Esophagus muscularis mucosa (tissue), 4 donors: Measurements from ENCODE around the gene GRK2. TPM values are rescaled to one million over a fixed set of nuclear protein-coding genes. Genes with fewer than 3 reads are reported as not detected.

Experiments
- DNase-seq: peaks from one replicate; pipeline ENCODE4 v3.0.0-alpha.2; 2017; ENCODE audit errors: extremely low spot score
- H3K27ac ChIP-seq, 4 donors: fragments of 200-600 bp; sonication (generic); replicated peaks in 1 of 4; 1 replicate in 3 of 4; 2 replicates in 1 of 4; pipeline ENCODE4 v1.5.1; 2016 to 2019; ENCODE audit warnings: mild to moderate bottlenecking in 1 of 4
- H3K27me3 ChIP-seq, 4 donors: fragments of 200-600 bp; sonication (generic); one replicate each; pipeline versions ENCODE4 v1.5.1 to v1.6.0; 2016 to 2019
- H3K36me3 ChIP-seq, 4 donors: fragments of 200-600 bp; sonication (generic); one replicate each; pipeline ENCODE4 v1.5.1; 2016 to 2019
- H3K4me1 ChIP-seq, 4 donors: fragments of 200-600 bp; sonication (generic); one replicate each; pipeline ENCODE4 v1.5.1; 2016 to 2019
- H3K4me3 ChIP-seq, 4 donors: fragments of 200-600 bp; sonication (generic); 1 replicate in 2 of 4; 2 replicates in 2 of 4; pipeline ENCODE4 v1.5.1; 2016 to 2019; ENCODE audit warnings: mild to moderate bottlenecking in 4 of 4, moderate library complexity in 1 of 4
- H3K9me3 ChIP-seq, 4 donors: fragments of 200-600 bp; sonication (generic); 1 replicate in 3 of 4; 2 replicates in 1 of 4; pipeline ENCODE4 v1.5.1; 2016 to 2019
- EP300 ChIP-seq: sonication (generic); formaldehyde crosslinking; IDR thresholded peaks from one replicate; pipeline ENCODE4 v1.6.1; 2017; ENCODE audit warnings: antibody characterized with exemption
- POLR2A ChIP-seq: fragments of 450-650 bp; IDR thresholded peaks from one replicate; pipeline ENCODE4 v1.6.1; 2017; ENCODE audit warnings: antibody characterized with exemption, moderate library complexity, mild to moderate bottlenecking, low read depth
- POLR2AphosphoS5 ChIP-seq, 2 donors: sonication (generic); formaldehyde crosslinking; IDR thresholded peaks; one replicate each; pipeline ENCODE4 v1.6.1; 2017; ENCODE audit warnings: antibody characterized with exemption in 2 of 2
- WGBS: methylation state at CpG from one replicate; pipeline ENCODE4 v1.1.5; 2018; 5-methylcytosine and 5-hydroxymethylcytosine counted together
- intact Hi-C: fragments of 100-400 bp; cut with DNase I; formaldehyde crosslinking; loops from one replicate; pipeline ENCODE4 v1.15.1; 2023
- total RNA-seq, 4 donors: library from RNA; depleted of rRNA; stranded (reverse); fragments of >200 nt; gene quantifications; one replicate each; pipeline versions ENCODE4 v1.1.0 to v1.2.1, GENCODE V29; 2016
- TF ChIP-seq, protein P1 (sequence below), 3 experiments: fragments of 200-600 bp in 2 of 3; fragments of 450-650 bp in 1 of 3; sonication (generic) in 2 of 3; IDR thresholded peaks; one replicate each; pipeline ENCODE4 v1.5.1; 2017 to 2019; ENCODE audit warnings: antibody characterized with exemption in 3 of 3, mild to moderate bottlenecking in 2 of 3, moderate library complexity in 1 of 3

The GRK2 gene
- total RNA-seq, 4 donors from 2014 or later: 46.9 to 68.8 (median 59.5) TPM

DNA sequence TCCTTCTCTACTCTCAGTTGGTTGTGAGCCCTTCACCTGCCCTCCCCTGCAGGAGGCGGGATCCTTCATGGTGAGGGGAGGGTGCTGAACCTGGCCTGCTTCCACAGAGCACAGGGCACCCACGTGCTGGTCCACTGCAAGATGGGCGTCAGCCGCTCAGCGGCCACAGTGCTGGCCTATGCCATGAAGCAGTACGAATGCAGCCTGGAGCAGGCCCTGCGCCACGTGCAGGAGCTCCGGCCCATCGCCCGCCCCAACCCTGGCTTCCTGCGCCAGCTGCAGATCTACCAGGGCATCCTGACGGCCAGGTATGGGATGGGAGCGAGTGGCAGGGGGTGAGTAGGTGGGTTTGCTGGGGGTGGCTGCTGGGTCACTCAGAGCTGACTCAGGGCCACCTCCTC is 43.4 kb downstream of the GRK2 start:
- Histone ChIP-seq H3K36me3 (peaks cover 0 to 52% (median 42%) of the 10 kb centered on the region in 4 donors), H3K4me3 (no peak overlapping the region), H3K27ac (no peak overlapping the region), H3K9me3 (no peaks in the 10 kb centered on the region), H3K27me3 (no peaks in the 10 kb centered on the region), H3K4me1 (peaks cover under 1 to 11% (median 9%) of the 10 kb centered on the region in 4 donors)
- TF ChIP-seq, protein P1, sequence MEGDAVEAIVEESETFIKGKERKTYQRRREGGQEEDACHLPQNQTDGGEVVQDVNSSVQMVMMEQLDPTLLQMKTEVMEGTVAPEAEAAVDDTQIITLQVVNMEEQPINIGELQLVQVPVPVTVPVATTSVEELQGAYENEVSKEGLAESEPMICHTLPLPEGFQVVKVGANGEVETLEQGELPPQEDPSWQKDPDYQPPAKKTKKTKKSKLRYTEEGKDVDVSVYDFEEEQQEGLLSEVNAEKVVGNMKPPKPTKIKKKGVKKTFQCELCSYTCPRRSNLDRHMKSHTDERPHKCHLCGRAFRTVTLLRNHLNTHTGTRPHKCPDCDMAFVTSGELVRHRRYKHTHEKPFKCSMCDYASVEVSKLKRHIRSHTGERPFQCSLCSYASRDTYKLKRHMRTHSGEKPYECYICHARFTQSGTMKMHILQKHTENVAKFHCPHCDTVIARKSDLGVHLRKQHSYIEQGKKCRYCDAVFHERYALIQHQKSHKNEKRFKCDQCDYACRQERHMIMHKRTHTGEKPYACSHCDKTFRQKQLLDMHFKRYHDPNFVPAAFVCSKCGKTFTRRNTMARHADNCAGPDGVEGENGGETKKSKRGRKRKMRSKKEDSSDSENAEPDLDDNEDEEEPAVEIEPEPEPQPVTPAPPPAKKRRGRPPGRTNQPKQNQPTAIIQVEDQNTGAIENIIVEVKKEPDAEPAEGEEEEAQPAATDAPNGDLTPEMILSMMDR (IDR thresholded peaks at IDR 0.05): no peak
- TF ChIP-seq EP300: no peak
- TF ChIP-seq POLR2AphosphoS5 (IDR thresholded peaks at IDR 0.05): no peak
- TF ChIP-seq POLR2A: no peak
- 83% methylated on average over 1 of the region's 14 CpGs for WGBS
- no peak for DNase-seq
- intact Hi-C loops: no loop called here

DNA sequence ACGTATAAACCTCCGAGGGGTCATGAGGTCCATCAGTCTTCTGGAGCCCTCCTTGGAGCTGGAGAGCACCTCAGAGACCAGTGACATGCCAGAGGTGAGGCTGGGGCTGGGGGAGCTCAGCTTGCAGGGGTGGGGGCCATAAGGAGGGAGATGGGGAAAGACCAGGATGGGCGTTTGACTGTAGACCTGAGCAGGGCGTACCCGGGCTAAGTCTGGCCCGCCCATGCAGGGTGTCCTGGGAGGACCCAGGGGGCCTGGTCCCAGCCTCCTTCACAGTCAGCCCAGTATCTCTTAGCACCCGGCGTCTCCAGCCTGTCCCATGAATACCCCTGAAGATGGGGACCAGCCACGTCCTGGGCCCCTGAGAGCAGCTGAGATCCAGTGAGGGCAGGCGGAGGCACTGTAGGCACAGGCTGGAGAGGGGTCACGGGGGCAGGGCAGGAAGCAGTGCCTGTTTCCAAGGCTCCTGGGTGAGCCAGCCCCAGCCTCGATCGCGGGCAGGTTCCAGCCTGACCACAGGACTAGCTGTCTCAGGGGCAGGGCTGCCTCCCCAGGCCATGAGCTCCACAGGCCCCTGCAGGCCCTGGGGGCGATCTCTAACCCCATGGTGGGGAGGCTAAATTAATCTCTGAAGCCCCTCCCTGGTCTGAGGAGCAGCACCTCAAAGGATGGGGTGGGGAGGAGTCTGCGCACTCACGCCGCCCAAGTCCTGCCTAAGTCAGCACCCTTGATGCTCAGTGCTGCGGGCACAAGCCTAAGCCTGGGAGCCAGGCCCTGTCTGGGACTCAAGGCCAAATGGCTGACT is 44.2 kb downstream of the GRK2 start:
- 98% methylated on average over 12 of the region's 19 CpGs for WGBS
- DNase-seq: no peak
- Histone ChIP-seq H3K4me1 (peaks cover 0 to 3% (median 2%) of the 10 kb centered on the region in 4 donors), H3K9me3 (no peaks in the 10 kb centered on the region), H3K27ac (no peak overlapping the region), H3K36me3 (peaks cover 0 to 52% (median 42%) of the 10 kb centered on the region in 4 donors), H3K27me3 (no peaks in the 10 kb centered on the region), H3K4me3 (no peak overlapping the region)
- TF ChIP-seq, protein P1 (IDR thresholded peaks at IDR 0.05): no peak
- intact Hi-C loops: no loop called here

DNA sequence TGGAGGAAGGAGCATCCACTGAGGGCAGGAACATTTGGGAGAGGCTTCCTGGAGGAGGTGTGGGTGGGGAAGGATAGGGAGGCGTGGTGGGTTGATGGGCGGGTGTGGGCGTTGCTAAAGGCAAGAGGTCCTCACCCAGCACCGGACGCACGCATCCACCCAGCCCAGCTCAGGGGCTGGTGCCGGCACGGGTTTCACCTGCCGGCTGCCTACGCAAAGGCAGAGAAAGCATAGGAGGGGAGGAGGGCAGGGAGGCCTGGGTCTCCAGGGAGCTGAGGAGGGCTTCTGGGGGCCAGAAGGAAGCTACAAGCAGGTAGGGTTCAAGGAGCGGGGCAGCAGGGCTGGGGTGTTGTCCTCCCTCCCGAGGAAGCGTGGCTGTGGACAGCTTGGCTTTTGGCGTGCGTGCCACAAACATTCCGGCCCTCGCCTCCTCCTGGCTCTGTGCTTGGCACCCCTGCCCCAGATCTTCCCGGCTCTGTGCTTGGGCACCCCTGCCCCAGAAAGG is 44.8 kb downstream of the GRK2 start:
- WGBS: 87% methylated on average over 16 of the region's 18 CpGs
- Histone ChIP-seq H3K4me3 (no peak overlapping the region), H3K27ac (no peak overlapping the region), H3K9me3 (no peaks in the 10 kb centered on the region), H3K4me1 (no peaks in the 10 kb centered on the region), H3K27me3 (no peaks in the 10 kb centered on the region), H3K36me3 (peaks cover 0 to 52% (median 42%) of the 10 kb centered on the region in 4 donors)
- TF ChIP-seq, protein P1 (IDR thresholded peaks at IDR 0.05): no peak
- TF ChIP-seq EP300: no peak
- TF ChIP-seq POLR2A: no peak
- TF ChIP-seq POLR2AphosphoS5 (IDR thresholded peaks at IDR 0.05): no peak
- intact Hi-C loops: no loop called here
- DNase-seq: no peak

DNA sequence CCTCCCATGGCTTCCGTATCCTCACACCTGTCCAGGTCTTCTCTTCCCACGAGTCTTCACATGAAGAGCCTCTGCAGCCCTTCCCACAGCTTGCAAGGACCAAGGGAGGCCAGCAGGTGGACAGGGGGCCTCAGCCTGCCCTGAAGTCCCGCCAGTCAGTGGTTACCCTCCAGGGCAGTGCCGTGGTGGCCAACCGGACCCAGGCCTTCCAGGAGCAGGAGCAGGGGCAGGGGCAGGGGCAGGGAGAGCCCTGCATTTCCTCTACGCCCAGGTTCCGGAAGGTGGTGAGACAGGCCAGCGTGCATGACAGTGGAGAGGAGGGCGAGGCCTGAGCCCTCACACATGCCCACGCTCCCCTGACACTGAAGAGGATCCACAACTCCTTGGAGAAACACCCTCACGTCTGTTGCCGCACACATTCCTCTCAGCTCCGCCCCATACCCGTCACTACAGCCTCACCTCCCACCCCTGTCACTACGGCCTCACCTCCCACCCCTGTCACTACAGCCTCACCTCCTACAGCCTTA is 45.3 kb downstream of the GRK2 start:
- DNase-seq: no peak
- peaks cover 0 to 52% (median 42%) of the 10 kb centered on the region in 4 donors for H3K36me3 ChIP-seq
- 90% methylated on average over 10 of the region's 15 CpGs for WGBS

More for the DNA sequence above, 45.3 kb downstream of the GRK2 start:
- Histone ChIP-seq H3K4me3 (no peak overlapping the region), H3K27me3 (no peaks in the 10 kb centered on the region), H3K27ac (no peak overlapping the region), H3K4me1 (peaks cover 3% of the 10 kb centered on the region in 4 donors), H3K9me3 (no peaks in the 10 kb centered on the region)
- intact Hi-C loops: no loop called here
- TF ChIP-seq POLR2AphosphoS5 (IDR thresholded peaks at IDR 0.05): no peak
- no peak for TF ChIP-seq POLR2A
- no peak for TF ChIP-seq EP300
- TF ChIP-seq, protein P1 (IDR thresholded peaks at IDR 0.05): no peak
